Pancreas (tissue), 10 donors: ENCODE data around the gene ZXDC. TPM values are rescaled to one million over a fixed set of nuclear protein-coding genes. Genes with fewer than 3 reads are reported as not detected.

Source experiments
- ATAC-seq, 4 donors: fragments of 200-7000 bp; cut with Tn5 transposase; one replicate each; pipeline versions ENCODE4 v1.8.0 to v1.9.1; 2020; ENCODE audit warnings: mild to moderate bottlenecking in 4 of 4, moderate library complexity in 4 of 4
- DNase-seq, 6 donors: peaks; one replicate each; pipeline ENCODE4 v3.0.0-alpha.2; 2020
- FAIRE-seq: peaks from 2 replicates; lab custom pipeline; 2012; peaks lifted over from hg19 to GRCh38; lab: Jason Lieb, UNC
- H3K27ac ChIP-seq, 4 donors: fragments of 200-600 bp; sonication (generic); 1 replicate in 3 of 4; 2 replicates in 1 of 4; pipeline versions ENCODE4 v1.5.0 to v1.8.0; 2020
- H3K27me3 ChIP-seq, 4 donors: fragments of 200-600 bp; one replicate each; pipeline ENCODE4 v1.8.0; 2021
- H3K36me3 ChIP-seq, 3 donors: fragments of 200-600 bp; sonication (generic) in 1 of 3; one replicate each; pipeline versions ENCODE4 v1.5.0 to v1.8.0; 2020 to 2021
- H3K4me1 ChIP-seq, 3 donors: fragments of 200-600 bp; one replicate each; pipeline ENCODE4 v1.8.0; 2021
- H3K4me3 ChIP-seq, 4 donors: fragments of 200-600 bp; sonication (generic) in 2 of 4; one replicate each; pipeline versions ENCODE4 v1.5.0 to v1.8.0; 2020 to 2021
- H3K9me3 ChIP-seq, 4 donors: fragments of 200-600 bp; one replicate each; pipeline ENCODE4 v1.8.0; 2021
- CTCF ChIP-seq, 4 donors: fragments of 200-600 bp; sonication (generic) in 3 of 4; IDR thresholded peaks; one replicate each; pipeline versions ENCODE4 v1.5.0 to v1.8.0; 2021; ENCODE audit warnings: antibody characterized with exemption in 4 of 4
- WGBS, 2 donors: extraction: QIAGEN DNeasy Blood & Tissue Kit; methylation state at CpG; one replicate each; pipeline ENCODE4 v1.1.7; 2013; 5-methylcytosine and 5-hydroxymethylcytosine counted together
- intact Hi-C, 3 donors: fragments of 100-400 bp; cut with DNase I; formaldehyde crosslinking; loops; one replicate each; pipeline versions ENCODE4 v1.11.1 to v1.14.2; 2022
- polyA plus RNA-seq, 2 donors: library from polyadenylated mRNA; stranded (reverse); fragments of 200-250 nt; gene quantifications; one replicate each; pipeline ENCODE4 v1.2.3, GENCODE V29; 2013
- total RNA-seq, 6 donors: library from RNA; stranded (reverse); fragmentation: NEBNext Ultra II Directional in 4 of 6; extraction: Animal tissue kit (Norgen Biotek cat#: 25700) in 4 of 6; gene quantifications; one replicate each; pipeline versions ENCODE4 v1.2.1 to v1.2.4, GENCODE V29; 2021 to 2023
- donor health status: healthy with polysubstance abuse.
- donor health status: DM: no; HTN: no; CAD: no; lungs with moderate emphysema.
- donor health status: DM: no; HTN: no; CAD: no.
- donor health status: control.
- donor health status: control.
- donor health status: Bipolar disorder and iron deficiency.
- donor health status: DM: yes; HTN: yes; CAD: no.
- donor health status: DM: no; HTN: no; CAD: no.
- donor health status: DM: no; HTN: no; CAD: no.
- donor health status: DM: yes; HTN: yes; CAD: no.

The ZXDC gene
- total and polyA plus RNA-seq, 8 donors, result 19.4 to 26.1 (median 20.9) TPM

- Histone ChIP-seq H3K27ac (no peak within 1 kb of the TSS), H3K4me1 (no peaks in the 10 kb centered on the region), H3K36me3 (no peaks in the 10 kb centered on the region), H3K27me3 (no peaks in the 10 kb centered on the region), H3K4me3 (peak within 1 kb of the TSS in 1 of 4 donors; percentile 22), H3K9me3 (no peaks in the 10 kb centered on the region)
- intact Hi-C loops, result loop anchor here in 2 of 3 donors (5.0 kb wide), 2 partner anchors 137 to 262 kb away; no protein-coding TSS in a partner anchor
- 39 to 43% methylated on average over 37 to 43 of the region's 43 CpGs for WGBS, 2 donors
- FAIRE-seq (no peak), ATAC-seq (peak; percentile 46 to 79 (median 62)), DNase-seq (peak in 1 of 6 donors; percentile 49)
- no peak for TF ChIP-seq CTCF (IDR thresholded peaks at IDR 0.05)
Measured at GRCh38 chr3:126394179-126394976, 81.3 kb downstream of the ZXDC start, which contains the start of gene CFAP100. Gene CFAP100 (plus strand): TSS chr3:126394909. CDS start chr3:126396001, 1,092 bp downstream.

GRCh38 chr3:126393563-126393962 is 82.1 kb downstream of the ZXDC start:
- Histone ChIP-seq H3K9me3 (no peaks in the 10 kb centered on the region), H3K4me3 (no peak overlapping the region), H3K27me3 (no peaks in the 10 kb centered on the region), H3K36me3 (no peaks in the 10 kb centered on the region), H3K4me1 (peaks cover 0 to 5% (median 0%) of the 10 kb centered on the region in 3 donors), H3K27ac (no peak overlapping the region)
- no peak for TF ChIP-seq CTCF (IDR thresholded peaks at IDR 0.05)
- WGBS, 2 donors, result 75 to 89% methylated on average over 4 of the region's 4 CpGs
- DNase-seq (no peak), FAIRE-seq (no peak), ATAC-seq (no peak)
- intact Hi-C loops, result loop anchor here in 2 of 3 donors (5.0 kb wide), 2 partner anchors 136 to 261 kb away; no protein-coding TSS in a partner anchor

DNA sequence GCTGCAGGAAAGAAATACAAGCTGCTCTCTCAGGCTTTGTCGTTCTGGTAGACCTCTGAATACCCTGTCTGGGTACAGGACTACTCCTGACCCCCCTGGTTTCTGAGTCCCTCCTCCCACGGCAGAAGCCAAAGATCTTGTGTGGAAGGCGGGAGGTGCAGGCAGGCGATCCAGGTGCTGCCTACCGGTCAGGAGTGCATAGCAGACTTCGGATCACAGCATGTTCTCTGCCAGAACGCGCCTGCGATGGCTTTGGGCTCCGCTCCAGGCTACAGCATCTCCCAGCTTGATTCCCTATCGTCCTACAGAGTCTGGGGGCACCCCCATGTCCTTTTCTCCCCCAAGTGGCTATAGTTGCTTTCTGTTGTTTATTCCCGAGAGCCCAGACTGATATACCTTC is 83.4 kb downstream of the ZXDC start:
- 69 to 84% methylated on average over 12 of the region's 12 CpGs for WGBS, 2 donors
- no peak overlapping the region for H3K4me3 ChIP-seq
- H3K4me1 ChIP-seq, result peaks cover 0 to 5% (median 0%) of the 10 kb centered on the region in 3 donors
- intact Hi-C loops, result loop anchor here in 2 of 3 donors (5.0 kb wide), 2 partner anchors 135 to 260 kb away; no protein-coding TSS in a partner anchor
- no peaks in the 10 kb centered on the region for H3K9me3 ChIP-seq
- no peak for TF ChIP-seq CTCF (IDR thresholded peaks at IDR 0.05)
- ATAC-seq (no peak), DNase-seq (no peak), FAIRE-seq (no peak)
- no peak overlapping the region for H3K27ac ChIP-seq
- H3K27me3 ChIP-seq, result no peaks in the 10 kb centered on the region
- H3K36me3 ChIP-seq, result no peaks in the 10 kb centered on the region

DNA sequence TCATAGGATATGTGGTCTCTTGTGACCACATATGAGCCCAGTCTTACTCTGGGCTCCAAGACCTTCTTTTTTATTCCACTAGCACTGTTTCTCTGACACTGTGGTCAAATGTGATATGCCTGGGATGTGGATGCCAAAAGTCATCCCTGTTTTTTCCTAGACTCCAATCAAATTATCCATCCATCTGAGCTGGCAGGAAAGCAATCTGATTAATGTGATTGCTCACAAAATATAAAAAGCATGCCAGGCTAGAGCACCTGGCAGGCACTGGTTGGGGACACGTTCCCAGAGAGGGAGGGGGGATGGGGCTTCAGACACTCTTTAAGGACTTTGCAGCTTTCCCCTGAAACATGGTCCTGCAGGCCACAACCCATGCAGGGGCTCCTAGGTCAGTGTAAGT is 84.1 kb downstream of the ZXDC start:
- Histone ChIP-seq H3K36me3 (no peaks in the 10 kb centered on the region), H3K9me3 (no peaks in the 10 kb centered on the region), H3K27ac (no peak overlapping the region), H3K27me3 (no peaks in the 10 kb centered on the region), H3K4me3 (no peak overlapping the region), H3K4me1 (peaks cover 0 to 5% (median 0%) of the 10 kb centered on the region in 3 donors)
- ATAC-seq (no peak), DNase-seq (no peak), FAIRE-seq (no peak)
- intact Hi-C loops, result loop anchor here in 2 of 3 donors (5.0 kb wide), 2 partner anchors 134 to 259 kb away; no protein-coding TSS in a partner anchor
- TF ChIP-seq CTCF (IDR thresholded peaks at IDR 0.05), result no peak
- WGBS, 2 donors, result 0 to 4% methylated on average over 1 of the region's 1 CpG
